Measurements from ENCODE around the gene LMOD3. TPM values are rescaled to one million over a fixed set of nuclear protein-coding genes. Genes with fewer than 3 reads are reported as not detected.
A peak's percentile ranks its signal among the peaks of the same experiment; 100 is the strongest.

Gene LMOD3
- total and polyA plus RNA-seq, 9 of the 15 experiments (the other 6 are each of a cell fraction or from before 2014, with no cell fraction given), result 0.03 TPM; not detected in 8

DNA sequence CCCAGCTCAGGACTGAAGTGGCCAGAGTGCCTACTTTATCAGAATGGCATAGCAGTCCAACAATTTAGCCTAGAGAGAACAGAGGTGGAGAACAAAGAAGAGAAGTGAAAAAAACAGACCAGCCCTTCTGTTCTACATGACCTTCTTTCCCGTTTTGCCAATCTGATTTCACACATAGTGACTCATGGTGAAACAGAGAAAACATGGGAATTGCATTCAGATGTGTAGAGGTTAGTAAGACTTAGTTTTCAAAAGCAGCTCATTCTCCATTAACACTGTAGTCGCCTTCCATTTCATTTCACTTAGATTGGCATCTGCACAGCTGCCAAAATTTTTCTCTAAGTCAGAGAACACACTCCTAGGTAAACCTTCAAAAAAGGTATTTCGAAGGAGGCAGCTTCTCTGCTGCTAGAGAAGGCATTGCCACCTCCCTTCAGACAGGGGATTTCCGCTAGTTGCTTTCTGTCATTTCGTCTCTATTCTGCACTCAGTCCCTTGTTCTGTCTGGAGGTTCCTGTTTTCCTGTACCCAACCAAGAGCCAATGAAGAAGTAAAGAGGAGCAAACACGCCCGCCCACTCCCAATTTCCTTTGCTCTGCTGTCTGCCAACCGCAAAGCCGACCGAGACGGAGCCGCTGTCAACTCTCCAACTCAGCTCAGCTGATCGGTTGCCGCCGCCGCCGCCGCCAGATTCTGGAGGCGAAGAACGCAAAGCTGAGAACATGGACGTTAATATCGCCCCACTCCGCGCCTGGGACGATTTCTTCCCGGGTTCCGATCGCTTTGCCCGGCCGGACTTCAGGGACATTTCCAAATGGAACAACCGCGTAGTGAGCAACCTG lies 37.8 kb downstream of the LMOD3 start, which contains the start of gene ARL6IP5 (continued):
- TF ChIP-seq, protein P1, sequence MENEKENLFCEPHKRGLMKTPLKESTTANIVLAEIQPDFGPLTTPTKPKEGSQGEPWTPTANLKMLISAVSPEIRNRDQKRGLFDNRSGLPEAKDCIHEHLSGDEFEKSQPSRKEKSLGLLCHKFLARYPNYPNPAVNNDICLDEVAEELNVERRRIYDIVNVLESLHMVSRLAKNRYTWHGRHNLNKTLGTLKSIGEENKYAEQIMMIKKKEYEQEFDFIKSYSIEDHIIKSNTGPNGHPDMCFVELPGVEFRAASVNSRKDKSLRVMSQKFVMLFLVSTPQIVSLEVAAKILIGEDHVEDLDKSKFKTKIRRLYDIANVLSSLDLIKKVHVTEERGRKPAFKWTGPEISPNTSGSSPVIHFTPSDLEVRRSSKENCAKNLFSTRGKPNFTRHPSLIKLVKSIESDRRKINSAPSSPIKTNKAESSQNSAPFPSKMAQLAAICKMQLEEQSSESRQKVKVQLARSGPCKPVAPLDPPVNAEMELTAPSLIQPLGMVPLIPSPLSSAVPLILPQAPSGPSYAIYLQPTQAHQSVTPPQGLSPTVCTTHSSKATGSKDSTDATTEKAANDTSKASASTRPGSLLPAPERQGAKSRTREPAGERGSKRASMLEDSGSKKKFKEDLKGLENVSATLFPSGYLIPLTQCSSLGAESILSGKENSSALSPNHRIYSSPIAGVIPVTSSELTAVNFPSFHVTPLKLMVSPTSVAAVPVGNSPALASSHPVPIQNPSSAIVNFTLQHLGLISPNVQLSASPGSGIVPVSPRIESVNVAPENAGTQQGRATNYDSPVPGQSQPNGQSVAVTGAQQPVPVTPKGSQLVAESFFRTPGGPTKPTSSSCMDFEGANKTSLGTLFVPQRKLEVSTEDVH (IDR thresholded peaks at IDR 0.05; ENCODE audit: low read depth, partially characterized antibody), result no peak
- peak; percentile 49 for TF ChIP-seq ARID1B (IDR thresholded peaks at IDR 0.05)
- TF ChIP-seq, protein P2, sequence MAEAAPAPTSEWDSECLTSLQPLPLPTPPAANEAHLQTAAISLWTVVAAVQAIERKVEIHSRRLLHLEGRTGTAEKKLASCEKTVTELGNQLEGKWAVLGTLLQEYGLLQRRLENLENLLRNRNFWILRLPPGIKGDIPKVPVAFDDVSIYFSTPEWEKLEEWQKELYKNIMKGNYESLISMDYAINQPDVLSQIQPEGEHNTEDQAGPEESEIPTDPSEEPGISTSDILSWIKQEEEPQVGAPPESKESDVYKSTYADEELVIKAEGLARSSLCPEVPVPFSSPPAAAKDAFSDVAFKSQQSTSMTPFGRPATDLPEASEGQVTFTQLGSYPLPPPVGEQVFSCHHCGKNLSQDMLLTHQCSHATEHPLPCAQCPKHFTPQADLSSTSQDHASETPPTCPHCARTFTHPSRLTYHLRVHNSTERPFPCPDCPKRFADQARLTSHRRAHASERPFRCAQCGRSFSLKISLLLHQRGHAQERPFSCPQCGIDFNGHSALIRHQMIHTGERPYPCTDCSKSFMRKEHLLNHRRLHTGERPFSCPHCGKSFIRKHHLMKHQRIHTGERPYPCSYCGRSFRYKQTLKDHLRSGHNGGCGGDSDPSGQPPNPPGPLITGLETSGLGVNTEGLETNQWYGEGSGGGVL (CRISPR knock-in tag; IDR thresholded peaks at IDR 0.05), result no peak
- no peak for TF ChIP-seq NCOA1 (IDR thresholded peaks at IDR 0.05; ENCODE audit: low read depth)
- TF ChIP-seq, protein P3, sequence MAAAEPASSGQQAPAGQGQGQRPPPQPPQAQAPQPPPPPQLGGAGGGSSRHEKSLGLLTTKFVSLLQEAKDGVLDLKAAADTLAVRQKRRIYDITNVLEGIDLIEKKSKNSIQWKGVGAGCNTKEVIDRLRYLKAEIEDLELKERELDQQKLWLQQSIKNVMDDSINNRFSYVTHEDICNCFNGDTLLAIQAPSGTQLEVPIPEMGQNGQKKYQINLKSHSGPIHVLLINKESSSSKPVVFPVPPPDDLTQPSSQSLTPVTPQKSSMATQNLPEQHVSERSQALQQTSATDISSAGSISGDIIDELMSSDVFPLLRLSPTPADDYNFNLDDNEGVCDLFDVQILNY (CRISPR knock-in tag; IDR thresholded peaks at IDR 0.05), result no peak
- TF ChIP-seq SRSF3 (IDR thresholded peaks at IDR 0.05; ENCODE audit: insufficient read depth, low read length), result no peak
- TF ChIP-seq TBP (optimal IDR thresholded peaks at IDR 0.05; ENCODE audit: low read depth, low read length), result no peak
- no peak for TF ChIP-seq PHB (CRISPR knock-in tag; IDR thresholded peaks at IDR 0.05)
- no peak for TF ChIP-seq XRCC3 (IDR thresholded peaks at IDR 0.05)
- no peak for TF ChIP-seq STAT5B (CRISPR knock-in tag; IDR thresholded peaks at IDR 0.05)
- TF ChIP-seq SAFB2 (IDR thresholded peaks at IDR 0.05; ENCODE audit: borderline replicate concordance, low read depth, low read length, severe bottlenecking), result no peak
- TF ChIP-seq ZNF699 (CRISPR knock-in tag; IDR thresholded peaks at IDR 0.05; ENCODE audit: insufficient replicate concordance), result no peak
- TF ChIP-seq, protein P4, sequence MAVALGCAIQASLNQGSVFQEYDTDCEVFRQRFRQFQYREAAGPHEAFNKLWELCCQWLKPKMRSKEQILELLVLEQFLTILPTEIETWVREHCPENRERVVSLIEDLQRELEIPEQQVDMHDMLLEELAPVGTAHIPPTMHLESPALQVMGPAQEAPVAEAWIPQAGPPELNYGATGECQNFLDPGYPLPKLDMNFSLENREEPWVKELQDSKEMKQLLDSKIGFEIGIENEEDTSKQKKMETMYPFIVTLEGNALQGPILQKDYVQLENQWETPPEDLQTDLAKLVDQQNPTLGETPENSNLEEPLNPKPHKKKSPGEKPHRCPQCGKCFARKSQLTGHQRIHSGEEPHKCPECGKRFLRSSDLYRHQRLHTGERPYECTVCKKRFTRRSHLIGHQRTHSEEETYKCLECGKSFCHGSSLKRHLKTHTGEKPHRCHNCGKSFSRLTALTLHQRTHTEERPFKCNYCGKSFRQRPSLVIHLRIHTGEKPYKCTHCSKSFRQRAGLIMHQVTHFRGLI (CRISPR knock-in tag; IDR thresholded peaks at IDR 0.05), result no peak
- TF ChIP-seq, protein P5, sequence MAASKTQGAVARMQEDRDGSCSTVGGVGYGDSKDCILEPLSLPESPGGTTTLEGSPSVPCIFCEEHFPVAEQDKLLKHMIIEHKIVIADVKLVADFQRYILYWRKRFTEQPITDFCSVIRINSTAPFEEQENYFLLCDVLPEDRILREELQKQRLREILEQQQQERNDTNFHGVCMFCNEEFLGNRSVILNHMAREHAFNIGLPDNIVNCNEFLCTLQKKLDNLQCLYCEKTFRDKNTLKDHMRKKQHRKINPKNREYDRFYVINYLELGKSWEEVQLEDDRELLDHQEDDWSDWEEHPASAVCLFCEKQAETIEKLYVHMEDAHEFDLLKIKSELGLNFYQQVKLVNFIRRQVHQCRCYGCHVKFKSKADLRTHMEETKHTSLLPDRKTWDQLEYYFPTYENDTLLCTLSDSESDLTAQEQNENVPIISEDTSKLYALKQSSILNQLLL (CRISPR knock-in tag; IDR thresholded peaks at IDR 0.05; ENCODE audit: borderline replicate concordance), result no peak
- TF ChIP-seq ZNF436 (CRISPR knock-in tag; IDR thresholded peaks at IDR 0.05), result no peak
- TF ChIP-seq PRMT5 (CRISPR knock-in tag; IDR thresholded peaks at IDR 0.05), result no peak
- TF ChIP-seq NCOR1 (IDR thresholded peaks at IDR 0.05), result no peak
- no peak for TF ChIP-seq LARP7 (IDR thresholded peaks at IDR 0.05)
- no peak for TF ChIP-seq RHOXF2B (CRISPR knock-in tag; conservative IDR thresholded peaks at IDR 0.05)
- TF ChIP-seq SUPT5H (IDR thresholded peaks at IDR 0.05), result 0 out of 2 replicates have a peak, but pooled peaks have one; percentile 18
- no peak for TF ChIP-seq SP2 (IDR thresholded peaks at IDR 0.05; ENCODE audit: extremely low read depth, low read depth, low read length, poor library complexity, severe bottlenecking)

Data from K562 (cell line).